Mononuclear cell (primary cell): ENCODE results near the gene EFNA5. TPM values are rescaled to one million over a fixed set of nuclear protein-coding genes. Genes with fewer than 3 reads are reported as not detected.

ENCODE experiments used
- H3K27me3 ChIP-seq: 2 replicates; pipeline ENCODE4 v1.6.0; 2011; ENCODE audit warnings: low read length, control low read depth; ENCODE audit not compliant: insufficient read depth
- H3K4me1 ChIP-seq: 2 replicates; pipeline ENCODE4 v1.5.1; 2011; ENCODE audit warnings: mild to moderate bottlenecking, low read length, control low read depth; ENCODE audit not compliant: insufficient read depth
- H3K4me3 ChIP-seq: 2 replicates; pipeline ENCODE4 v1.5.1; 2011; ENCODE audit warnings: mild to moderate bottlenecking, low read length, moderate library complexity
- H3K9me3 ChIP-seq: 2 replicates; pipeline ENCODE4 v1.5.1; 2011; ENCODE audit warnings: low read depth, mild to moderate bottlenecking, control low read depth, low read length
- total RNA-seq: library from RNA; depleted of rRNA; stranded (reverse); fragments of >200 nt; gene quantifications from one replicate; pipeline ENCODE4 v1.2.3, GENCODE V29; 2012

EFNA5 gene
- total RNA-seq, 1 donor = 0.84 TPM

GRCh38 chr5:107580889-107581820, 89.6 kb downstream of the EFNA5 start:
- H3K27me3 ChIP-seq = no peaks in the 10 kb centered on the region
- H3K9me3 ChIP-seq = no peaks in the 10 kb centered on the region
- H3K4me3 ChIP-seq = no peak overlapping the region
- no peaks in the 10 kb centered on the region for H3K4me1 ChIP-seq

DNA sequence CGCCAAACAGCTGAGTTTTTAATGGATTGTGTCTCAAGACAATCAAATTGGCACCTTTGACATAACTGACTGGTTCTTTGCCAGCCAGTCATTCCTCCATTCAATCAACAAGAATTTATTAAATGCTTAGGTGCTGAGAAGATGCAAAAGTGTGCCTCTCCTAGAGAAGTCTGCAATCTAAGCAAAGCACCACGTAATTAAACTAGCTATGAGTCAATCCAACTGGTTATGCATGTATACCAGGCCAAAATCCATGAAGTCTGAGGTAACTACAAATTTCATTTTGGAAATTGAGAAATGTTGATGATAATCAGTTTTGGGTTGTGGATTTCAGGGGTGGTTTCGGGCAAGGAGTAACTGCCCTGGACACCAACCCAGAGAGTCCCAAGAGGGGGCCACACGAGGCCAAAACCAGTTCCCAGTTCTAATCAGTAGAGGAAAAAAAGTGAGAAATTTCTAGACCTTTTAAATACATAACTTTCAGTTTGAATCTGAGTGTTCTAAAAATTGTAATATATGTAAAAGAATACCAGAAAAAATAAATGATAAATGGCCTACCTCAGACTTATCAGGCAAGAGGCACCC, 92.6 kb downstream of the EFNA5 start:
- H3K9me3 ChIP-seq = no peaks in the 10 kb centered on the region
- H3K4me3 ChIP-seq = no peak overlapping the region
- no peaks in the 10 kb centered on the region for H3K27me3 ChIP-seq
- H3K4me1 ChIP-seq = no peaks in the 10 kb centered on the region

DNA sequence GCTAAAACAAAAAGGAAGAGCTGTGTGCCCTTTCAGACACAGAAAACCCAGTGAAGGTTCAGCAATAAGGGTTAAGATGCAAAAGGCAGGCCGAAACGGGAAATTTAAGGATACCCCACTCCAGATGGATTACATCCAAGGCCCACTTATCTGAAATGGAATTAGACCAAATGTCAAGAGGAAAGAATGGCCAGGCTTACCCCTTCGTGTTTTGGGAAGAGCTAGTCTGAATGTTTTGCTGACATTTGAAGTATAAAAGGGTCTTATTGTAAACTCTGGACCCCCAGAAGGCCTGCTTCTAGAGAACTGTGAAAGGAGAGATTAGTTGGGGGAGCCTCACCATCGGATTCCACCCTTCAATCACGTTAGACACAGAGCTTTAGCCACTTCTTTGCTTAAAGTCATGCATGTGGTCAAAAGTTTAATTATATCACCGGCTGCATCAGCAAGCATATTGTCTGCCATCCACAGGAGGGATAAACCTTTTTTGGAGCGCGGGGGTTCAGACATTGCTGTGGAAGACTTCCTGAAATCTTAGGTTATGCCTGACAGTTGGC, 93.3 kb downstream of the EFNA5 start:
- Histone ChIP-seq H3K27me3 (no peaks in the 10 kb centered on the region), H3K4me1 (no peaks in the 10 kb centered on the region)

GRCh38 chr5:107576736-107577393, 93.9 kb downstream of the EFNA5 start:
- no peaks in the 10 kb centered on the region for H3K9me3 ChIP-seq
- H3K27me3 ChIP-seq = no peaks in the 10 kb centered on the region
- peaks cover 4% of the 10 kb centered on the region for H3K4me1 ChIP-seq
- H3K4me3 ChIP-seq = no peak overlapping the region

More for the DNA sequence above, 93.3 kb downstream of the EFNA5 start:
- Histone ChIP-seq H3K4me3 (no peak overlapping the region), H3K9me3 (no peaks in the 10 kb centered on the region)

DNA sequence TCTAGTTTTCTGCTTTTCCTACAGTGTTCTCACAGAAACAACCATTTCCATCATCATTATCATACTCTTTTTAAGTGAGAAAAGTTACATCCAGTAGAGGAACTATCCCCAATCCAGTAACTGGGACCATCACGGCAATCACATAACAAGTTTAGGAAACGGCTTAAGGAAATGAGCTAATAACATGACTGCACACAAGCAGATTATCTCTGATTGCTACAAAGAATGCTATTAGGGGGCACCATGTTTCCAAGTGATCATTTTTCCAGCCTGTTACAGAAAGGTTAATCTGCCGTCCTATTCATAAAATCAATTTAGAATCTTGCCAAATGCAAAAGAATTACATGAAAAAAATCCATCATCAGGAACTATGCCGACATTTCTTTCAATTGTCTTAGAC, 94.6 kb downstream of the EFNA5 start:
- H3K27me3 ChIP-seq = no peaks in the 10 kb centered on the region
- no peak overlapping the region for H3K4me3 ChIP-seq
- H3K9me3 ChIP-seq = no peaks in the 10 kb centered on the region
- H3K4me1 ChIP-seq = peaks cover 11% of the 10 kb centered on the region

GRCh38 chr5:107574287-107574686, 96.5 kb downstream of the EFNA5 start:
- Histone ChIP-seq H3K4me3 (no peak overlapping the region), H3K4me1 (peaks cover 16% of the 10 kb centered on the region), H3K9me3 (no peaks in the 10 kb centered on the region), H3K27me3 (no peaks in the 10 kb centered on the region)

GRCh38 chr5:107572715-107573368, 97.9 kb downstream of the EFNA5 start:
- Histone ChIP-seq H3K9me3 (no peaks in the 10 kb centered on the region), H3K27me3 (no peaks in the 10 kb centered on the region), H3K4me3 (no peak overlapping the region), H3K4me1 (peaks cover 16% of the 10 kb centered on the region)

DNA sequence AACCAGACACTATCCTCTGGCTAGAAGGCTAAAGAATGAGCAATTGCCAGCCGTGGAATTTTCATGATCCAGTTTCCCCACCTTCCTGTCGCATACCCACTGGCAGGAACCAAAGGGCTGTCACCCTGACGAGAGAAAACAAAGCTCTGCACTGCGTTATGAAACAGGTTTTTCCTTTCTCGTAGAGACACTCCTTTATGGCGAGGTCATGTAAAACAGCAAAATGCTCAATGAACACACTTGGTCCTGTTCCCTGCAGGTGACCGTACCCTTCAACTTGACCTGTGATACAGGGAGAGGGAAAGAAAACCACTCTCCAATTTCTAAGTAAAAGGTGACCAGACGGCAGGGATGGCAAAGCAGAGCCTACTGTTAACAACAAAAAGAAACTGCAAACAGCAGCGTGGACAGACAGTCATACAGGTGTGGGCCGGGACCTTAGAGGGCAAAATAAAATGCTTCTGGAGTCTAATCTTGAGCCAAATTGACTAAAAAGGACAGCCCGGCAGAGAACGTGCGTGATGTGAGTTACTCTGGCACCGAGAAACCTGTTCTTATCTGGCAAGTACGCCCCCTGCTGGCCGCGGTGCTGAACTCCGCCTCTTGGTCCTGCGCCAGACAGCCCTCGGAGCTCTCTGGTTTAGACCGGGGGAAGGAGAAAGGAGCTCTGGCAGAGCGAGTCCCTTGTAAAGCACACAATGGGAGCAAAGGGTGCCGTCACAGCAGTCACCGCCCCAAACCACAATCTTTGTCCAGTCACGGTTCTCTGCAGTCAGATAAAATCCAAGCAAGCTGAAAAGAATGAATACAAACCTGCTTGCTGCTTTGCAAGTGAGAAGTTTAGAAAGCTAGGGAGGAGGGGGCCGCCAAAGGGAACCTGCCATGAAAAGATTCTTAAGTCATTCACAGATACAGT, 98.9 kb downstream of the EFNA5 start:
- H3K4me1 ChIP-seq = peaks cover 16% of the 10 kb centered on the region
- peak overlapping the region; percentile 28 for H3K4me3 ChIP-seq
- no peaks in the 10 kb centered on the region for H3K9me3 ChIP-seq
- H3K27me3 ChIP-seq = no peaks in the 10 kb centered on the region

- no peaks in the 10 kb centered on the region for H3K27me3 ChIP-seq
- peaks cover 16% of the 10 kb centered on the region for H3K4me1 ChIP-seq
- no peaks in the 10 kb centered on the region for H3K9me3 ChIP-seq
- H3K4me3 ChIP-seq = no peak overlapping the region
Observed at GRCh38 chr5:107570805-107571531, 99.8 kb downstream of the EFNA5 start.

DNA sequence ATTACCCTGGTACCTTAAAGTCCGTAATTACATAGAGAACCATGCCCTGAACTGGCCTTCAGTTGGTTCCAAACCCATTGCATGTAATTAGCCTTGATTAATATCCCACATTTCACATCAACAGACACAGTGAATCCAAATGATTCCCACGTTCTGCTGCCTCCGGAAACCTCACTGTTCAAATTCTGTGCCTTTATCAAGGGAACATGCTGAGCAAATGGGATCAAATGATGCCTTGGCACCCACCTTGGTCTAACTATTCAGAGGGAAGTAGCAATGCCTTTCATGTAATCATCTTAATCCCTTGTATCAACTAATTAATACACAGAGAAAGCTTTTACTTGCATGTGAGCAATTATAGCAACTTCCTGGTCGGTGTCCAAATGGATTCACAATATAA, 100.6 kb downstream of the EFNA5 start:
- Histone ChIP-seq H3K27me3 (no peaks in the 10 kb centered on the region), H3K4me1 (peaks cover 16% of the 10 kb centered on the region), H3K4me3 (no peak overlapping the region), H3K9me3 (no peaks in the 10 kb centered on the region)

GRCh38 chr5:107567901-107568671, 102.7 kb downstream of the EFNA5 start:
- H3K4me1 ChIP-seq = peaks cover 16% of the 10 kb centered on the region
- no peaks in the 10 kb centered on the region for H3K27me3 ChIP-seq
- H3K9me3 ChIP-seq = no peaks in the 10 kb centered on the region
- H3K4me3 ChIP-seq = no peak overlapping the region

- H3K4me3 ChIP-seq = no peak overlapping the region
Observed at GRCh38 chr5:107566986-107567385, 103.8 kb downstream of the EFNA5 start.

More at GRCh38 chr5:107566986-107567385, 103.8 kb downstream of the EFNA5 start:
- no peaks in the 10 kb centered on the region for H3K9me3 ChIP-seq
- H3K27me3 ChIP-seq = no peaks in the 10 kb centered on the region
- peaks cover 13% of the 10 kb centered on the region for H3K4me1 ChIP-seq
